ENCODE results near the gene NEIL3.

NEIL3 gene

DNA sequence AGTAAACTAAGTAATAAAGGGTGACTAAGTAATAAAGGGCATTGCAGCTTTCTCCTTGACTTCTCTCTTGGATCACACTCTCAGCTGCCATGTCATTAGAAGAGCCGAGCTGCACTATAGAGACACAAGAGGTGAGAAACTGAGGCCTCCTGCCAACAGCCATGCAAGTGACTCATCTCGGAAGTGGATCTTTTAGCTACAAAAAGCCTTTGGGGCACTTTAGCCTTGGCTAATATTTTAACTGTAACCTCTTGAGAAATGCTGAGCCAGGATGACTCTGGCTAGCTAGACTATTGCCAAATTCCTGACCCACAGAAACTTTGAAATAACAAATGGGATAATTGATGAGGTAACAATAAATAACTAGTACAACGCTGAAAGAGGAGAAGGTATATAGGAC is 1.5 kb upstream of the NEIL3 start:
- Histone ChIP-seq H3K27ac (ENCODE audit: low read depth, low read length, poor library complexity, severe bottlenecking) (peak overlapping the region; percentile 94), H3K4me3 (ENCODE audit: low read depth, low read length, poor library complexity, severe bottlenecking) (peak overlapping the region; percentile 7)

GRCh38 chr4:177308847-177309521 is 690 bp upstream of the NEIL3 start:
- H3K36me3 ChIP-seq (ENCODE audit: insufficient read depth, low read length), result peaks cover 28% of the 10 kb centered on the region
- H3K9me3 ChIP-seq (ENCODE audit: low read length), result no peaks in the 10 kb centered on the region
- H3K4me2 ChIP-seq (ENCODE audit: low read length), result peak overlapping the region; percentile 82
- peak overlapping the region; percentile 76 for H3K4me3 ChIP-seq (ENCODE audit: low read depth, low read length, poor library complexity, severe bottlenecking)
- no peak for TF ChIP-seq EZH2 (IDR thresholded peaks at IDR 0.05; ENCODE audit: borderline replicate concordance, low read length)
- TF ChIP-seq, protein P1, sequence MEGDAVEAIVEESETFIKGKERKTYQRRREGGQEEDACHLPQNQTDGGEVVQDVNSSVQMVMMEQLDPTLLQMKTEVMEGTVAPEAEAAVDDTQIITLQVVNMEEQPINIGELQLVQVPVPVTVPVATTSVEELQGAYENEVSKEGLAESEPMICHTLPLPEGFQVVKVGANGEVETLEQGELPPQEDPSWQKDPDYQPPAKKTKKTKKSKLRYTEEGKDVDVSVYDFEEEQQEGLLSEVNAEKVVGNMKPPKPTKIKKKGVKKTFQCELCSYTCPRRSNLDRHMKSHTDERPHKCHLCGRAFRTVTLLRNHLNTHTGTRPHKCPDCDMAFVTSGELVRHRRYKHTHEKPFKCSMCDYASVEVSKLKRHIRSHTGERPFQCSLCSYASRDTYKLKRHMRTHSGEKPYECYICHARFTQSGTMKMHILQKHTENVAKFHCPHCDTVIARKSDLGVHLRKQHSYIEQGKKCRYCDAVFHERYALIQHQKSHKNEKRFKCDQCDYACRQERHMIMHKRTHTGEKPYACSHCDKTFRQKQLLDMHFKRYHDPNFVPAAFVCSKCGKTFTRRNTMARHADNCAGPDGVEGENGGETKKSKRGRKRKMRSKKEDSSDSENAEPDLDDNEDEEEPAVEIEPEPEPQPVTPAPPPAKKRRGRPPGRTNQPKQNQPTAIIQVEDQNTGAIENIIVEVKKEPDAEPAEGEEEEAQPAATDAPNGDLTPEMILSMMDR (IDR thresholded peaks at IDR 0.05; ENCODE audit: low read length), result no peak
- H2AFZ ChIP-seq (ENCODE audit: low read length), result no peak overlapping the region
- H4K20me1 ChIP-seq (ENCODE audit: insufficient read depth, low read length), result no peaks in the 10 kb centered on the region
- H3K79me2 ChIP-seq (ENCODE audit: insufficient read depth, low read length), result peaks cover 41% of the 10 kb centered on the region
- H3K27ac ChIP-seq (ENCODE audit: low read depth, low read length, poor library complexity, severe bottlenecking), result peak overlapping the region; percentile 94
- no peaks in the 10 kb centered on the region for H3K27me3 ChIP-seq (ENCODE audit: insufficient read depth, low read length)
- H3F3A ChIP-seq (ENCODE audit: insufficient read depth, low read length), result no peaks in the 10 kb centered on the region
- H3K4me1 ChIP-seq (ENCODE audit: insufficient read depth, low read length, severe bottlenecking), result peaks cover 73% of the 10 kb centered on the region
- H3K9ac ChIP-seq (ENCODE audit: low read length), result peak overlapping the region; percentile 81
- H3K9me2 ChIP-seq (ENCODE audit: low read depth, low read length), result no peaks in the 10 kb centered on the region

More for the DNA sequence above, 1.5 kb upstream of the NEIL3 start:
- H2AFZ ChIP-seq (ENCODE audit: low read length), result peak overlapping the region; percentile 17; the same call in 1 of the 2 replicates
- TF ChIP-seq, protein P1 (IDR thresholded peaks at IDR 0.05; ENCODE audit: low read length), result no peak
- no peak for TF ChIP-seq EZH2 (IDR thresholded peaks at IDR 0.05; ENCODE audit: borderline replicate concordance, low read length)
- H3K36me3 ChIP-seq (ENCODE audit: insufficient read depth, low read length), result peaks cover 20% of the 10 kb centered on the region
- H3K27me3 ChIP-seq (ENCODE audit: insufficient read depth, low read length), result no peaks in the 10 kb centered on the region
- no peaks in the 10 kb centered on the region for H4K20me1 ChIP-seq (ENCODE audit: insufficient read depth, low read length)
- H3K9me3 ChIP-seq (ENCODE audit: low read length), result no peaks in the 10 kb centered on the region
- peaks cover 70% of the 10 kb centered on the region for H3K4me1 ChIP-seq (ENCODE audit: insufficient read depth, low read length, severe bottlenecking)
- no peaks in the 10 kb centered on the region for H3K9me2 ChIP-seq (ENCODE audit: low read depth, low read length)
- peaks cover 32% of the 10 kb centered on the region for H3K79me2 ChIP-seq (ENCODE audit: insufficient read depth, low read length)
- peak overlapping the region; percentile 81 for H3K9ac ChIP-seq (ENCODE audit: low read length)
- H3K4me2 ChIP-seq (ENCODE audit: low read length), result peak overlapping the region; percentile 82
- H3F3A ChIP-seq (ENCODE audit: insufficient read depth, low read length), result 0 out of 2 replicates have a peak, but pooled peaks cover 3% of the 10 kb centered on the region

DNA sequence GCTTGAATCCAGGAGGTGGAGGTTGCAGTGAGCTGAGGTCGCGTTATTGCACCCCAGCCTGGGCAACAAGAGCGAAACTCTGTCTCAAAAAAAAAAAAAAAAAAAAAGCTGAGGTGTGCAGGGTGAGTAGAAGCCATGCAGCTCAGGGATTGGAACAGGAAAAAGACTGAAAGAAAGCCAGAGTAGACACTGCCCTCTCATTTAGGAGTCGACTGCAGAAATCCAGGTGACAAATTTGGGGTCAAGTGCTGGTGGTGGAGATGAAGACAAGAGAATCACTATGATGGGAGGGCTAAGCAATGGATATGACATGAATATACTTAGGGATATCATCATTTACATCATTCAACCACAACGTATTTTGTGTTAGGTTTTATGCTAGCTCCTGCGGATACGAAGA is 1.9 kb downstream of the NEIL3 start:
- peak overlapping the region; percentile 82 for H3K4me2 ChIP-seq (ENCODE audit: low read length)
- peak overlapping the region; percentile 76 for H3K4me3 ChIP-seq (ENCODE audit: low read depth, low read length, poor library complexity, severe bottlenecking)
- peaks cover 88% of the 10 kb centered on the region for H3K4me1 ChIP-seq (ENCODE audit: insufficient read depth, low read length, severe bottlenecking)
- H3K36me3 ChIP-seq (ENCODE audit: insufficient read depth, low read length), result peaks cover 46% of the 10 kb centered on the region
- peak overlapping the region; percentile 81 for H3K9ac ChIP-seq (ENCODE audit: low read length)
- no peaks in the 10 kb centered on the region for H3K27me3 ChIP-seq (ENCODE audit: insufficient read depth, low read length)
- no peaks in the 10 kb centered on the region; the same call in 1 of the 2 replicates for H3F3A ChIP-seq (ENCODE audit: insufficient read depth, low read length)
- peak overlapping the region; percentile 94 for H3K27ac ChIP-seq (ENCODE audit: low read depth, low read length, poor library complexity, severe bottlenecking)
- H3K9me2 ChIP-seq (ENCODE audit: low read depth, low read length), result no peaks in the 10 kb centered on the region
- TF ChIP-seq, protein P1 (IDR thresholded peaks at IDR 0.05; ENCODE audit: low read length), result no peak
- TF ChIP-seq EZH2 (IDR thresholded peaks at IDR 0.05; ENCODE audit: borderline replicate concordance, low read length), result no peak
- H2AFZ ChIP-seq (ENCODE audit: low read length), result no peak overlapping the region
- H3K79me2 ChIP-seq (ENCODE audit: insufficient read depth, low read length), result peaks cover 66% of the 10 kb centered on the region
- H4K20me1 ChIP-seq (ENCODE audit: insufficient read depth, low read length), result no peaks in the 10 kb centered on the region
- no peaks in the 10 kb centered on the region for H3K9me3 ChIP-seq (ENCODE audit: low read length)
